CD4-positive, alpha-beta T cell treated with Interleukin-6 for 4 hours (primary cell): Measurements from ENCODE around the gene PSEN1.

Experiments used
- DNase-seq: peaks from one replicate; pipeline ENCODE4 v3.0.0-alpha.2; 2020; ENCODE audit warnings: mixed read lengths

PSEN1 gene

DNA sequence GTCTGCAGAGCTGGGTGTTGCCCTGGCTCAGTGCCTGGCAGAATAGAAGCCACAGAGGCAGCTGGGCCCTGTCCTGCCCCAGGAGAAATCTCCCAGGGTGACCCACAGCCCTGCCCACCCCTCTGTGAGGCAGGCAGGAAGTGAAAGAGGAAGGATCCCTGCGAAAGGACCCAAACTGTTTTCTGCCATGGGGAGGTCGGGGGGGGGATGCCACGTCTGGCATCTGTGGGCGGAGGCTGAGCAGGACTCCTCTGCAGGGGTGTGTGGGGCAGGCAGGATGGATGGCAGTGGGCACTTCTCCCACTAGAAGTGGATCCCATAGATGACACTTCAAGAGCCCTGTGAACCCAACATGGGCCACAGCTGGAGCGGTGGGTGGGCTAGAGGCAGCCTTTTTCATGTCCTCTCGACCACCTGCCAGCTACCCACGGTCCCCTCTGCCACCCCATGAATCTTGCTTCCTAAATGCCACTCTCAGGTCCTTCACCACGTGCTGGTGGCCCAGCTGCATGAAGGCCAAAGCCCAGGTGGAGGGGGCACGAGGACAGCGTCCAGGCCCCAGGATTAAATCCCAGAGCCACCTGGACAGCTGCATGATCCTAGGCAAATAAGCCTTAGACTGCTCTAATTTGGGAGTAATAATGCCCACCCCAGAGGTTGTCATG is 104.6 kb downstream of the PSEN1 start:
- no peak for DNase-seq

DNA sequence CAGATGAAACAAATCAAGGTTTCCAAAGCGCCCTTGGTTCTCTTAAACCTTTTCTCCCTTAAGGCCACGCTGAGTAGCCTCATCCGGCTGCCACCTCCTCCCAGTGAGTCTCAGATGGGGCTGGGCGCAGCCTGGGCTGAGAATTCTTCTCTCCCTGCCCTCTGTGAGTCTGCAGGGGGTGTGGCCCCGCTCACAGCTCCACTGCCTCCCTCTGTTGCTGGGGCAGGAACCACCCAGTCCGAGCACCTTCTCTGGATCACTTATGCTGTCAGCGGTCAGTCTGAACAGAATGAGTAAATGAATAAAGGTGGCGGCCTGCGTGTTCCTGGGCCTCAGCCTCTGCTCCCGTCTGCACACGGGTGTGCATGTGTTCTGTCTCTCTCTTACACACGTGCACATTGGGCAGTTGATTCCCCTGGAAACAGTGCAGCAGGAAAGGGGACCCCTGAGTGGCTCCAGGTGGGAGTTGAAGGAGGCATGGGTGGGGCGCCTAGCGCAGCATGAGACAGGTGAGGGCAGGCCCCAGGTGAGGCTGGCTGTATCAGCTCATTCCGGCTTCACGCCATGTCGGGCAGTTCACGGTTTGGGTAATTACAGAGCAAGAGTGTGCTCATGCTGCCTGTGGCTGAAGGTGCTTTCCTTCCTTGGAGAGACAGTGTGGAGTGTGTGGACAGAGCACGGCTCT is 105.3 kb downstream of the PSEN1 start:
- no peak for DNase-seq

DNA sequence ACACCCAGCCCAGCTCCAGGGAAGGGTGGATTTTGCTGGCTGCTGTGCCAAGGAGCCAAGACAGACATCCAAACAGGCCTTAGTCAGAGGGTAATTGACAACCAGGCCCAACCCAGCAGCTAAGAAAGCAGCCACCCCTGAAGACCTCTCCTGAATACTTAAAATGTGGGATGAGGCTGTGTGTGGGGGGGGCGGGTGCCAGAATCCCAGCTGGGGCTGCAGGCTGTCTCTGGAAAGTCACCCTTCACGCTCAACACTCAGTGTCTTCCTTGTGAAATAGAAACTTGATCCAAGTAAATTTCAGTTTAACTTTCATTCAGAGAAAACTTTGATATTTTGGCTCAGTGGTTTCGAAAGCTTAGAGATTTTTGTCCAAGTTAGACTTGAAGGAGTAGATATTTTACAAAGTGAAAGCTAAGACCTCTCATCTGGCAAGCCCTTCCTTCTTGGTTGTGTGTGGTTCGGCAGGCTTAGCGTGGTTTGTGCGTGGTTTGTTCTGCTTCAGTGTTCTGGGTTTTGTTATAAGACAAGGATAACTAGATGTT is 106.1 kb downstream of the PSEN1 start:
- no peak for DNase-seq

DNA sequence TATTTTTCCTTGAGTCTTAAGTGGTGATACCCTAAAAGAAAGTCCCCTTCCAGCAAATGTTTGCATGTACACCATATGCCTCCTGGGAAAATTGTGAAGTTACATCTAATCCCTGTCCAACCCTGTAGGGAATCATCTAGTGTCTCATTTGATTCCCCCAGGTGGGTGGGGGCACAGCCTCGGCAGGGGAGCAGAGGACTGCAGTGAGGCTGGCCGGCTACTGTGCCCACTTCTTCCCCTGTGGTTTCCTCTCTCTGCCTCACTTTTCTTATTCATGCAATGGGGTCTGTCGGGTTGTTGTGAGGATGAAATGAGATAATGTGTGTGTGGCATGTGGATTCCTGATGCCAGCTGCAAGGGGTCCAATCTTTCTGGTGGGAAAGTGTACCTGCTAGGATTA is 107.0 kb downstream of the PSEN1 start:
- no peak for DNase-seq

DNA sequence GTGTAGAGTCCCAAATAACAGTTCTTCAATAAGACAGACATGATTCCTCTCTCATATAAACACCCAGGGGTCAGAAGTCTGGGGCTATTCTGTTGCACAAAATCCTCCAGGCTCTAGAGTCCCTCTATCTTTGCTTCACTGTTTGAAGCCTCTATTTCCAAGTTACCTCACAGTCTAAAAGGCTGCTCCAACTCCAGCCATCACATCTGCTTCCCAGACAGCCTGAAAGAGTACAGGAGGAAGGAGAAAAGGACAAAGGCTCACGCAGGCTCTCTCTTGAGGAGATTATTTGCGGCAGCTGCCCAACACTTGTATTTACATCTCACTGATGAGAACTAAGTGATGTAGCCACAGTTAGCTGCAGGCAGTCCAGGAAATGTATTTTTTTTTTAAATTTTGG is 107.4 kb downstream of the PSEN1 start:
- no peak for DNase-seq

DNA sequence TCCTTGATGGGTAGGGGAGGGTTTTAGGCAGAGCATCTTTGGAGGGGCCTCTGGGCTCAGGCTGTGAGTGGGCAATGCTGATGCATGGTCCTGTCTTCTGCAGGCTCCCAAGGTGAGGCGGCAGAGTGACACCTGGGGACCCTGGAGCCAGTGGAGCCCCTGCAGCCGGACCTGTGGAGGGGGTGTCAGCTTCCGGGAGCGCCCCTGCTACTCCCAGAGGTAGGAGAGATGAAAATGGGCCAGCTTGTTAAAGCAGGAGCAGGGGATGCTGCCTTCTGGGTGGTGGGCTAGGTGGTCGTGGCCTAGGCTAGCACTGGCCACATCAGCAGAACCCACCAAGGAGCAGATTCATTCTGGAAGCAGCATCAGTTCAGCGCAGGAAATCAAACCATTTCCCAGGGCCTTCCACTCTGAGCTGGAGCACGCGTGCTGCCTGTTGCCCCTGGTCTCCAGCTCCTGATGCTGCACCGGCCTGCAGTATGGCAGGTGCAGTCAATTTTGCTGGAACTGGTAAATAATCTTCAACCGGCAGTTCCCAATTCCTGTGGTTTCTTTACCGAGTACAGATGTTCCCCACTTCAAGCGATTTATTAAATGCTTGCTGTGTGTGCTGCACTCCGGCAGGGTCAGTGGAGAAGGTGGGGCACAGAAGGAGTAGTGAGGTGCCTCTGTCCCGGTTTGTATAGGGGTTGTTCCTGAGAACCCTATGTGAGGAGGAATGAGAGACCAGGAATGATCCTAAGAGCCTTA is 108.4 kb downstream of the PSEN1 start:
- DNase-seq = no peak

DNA sequence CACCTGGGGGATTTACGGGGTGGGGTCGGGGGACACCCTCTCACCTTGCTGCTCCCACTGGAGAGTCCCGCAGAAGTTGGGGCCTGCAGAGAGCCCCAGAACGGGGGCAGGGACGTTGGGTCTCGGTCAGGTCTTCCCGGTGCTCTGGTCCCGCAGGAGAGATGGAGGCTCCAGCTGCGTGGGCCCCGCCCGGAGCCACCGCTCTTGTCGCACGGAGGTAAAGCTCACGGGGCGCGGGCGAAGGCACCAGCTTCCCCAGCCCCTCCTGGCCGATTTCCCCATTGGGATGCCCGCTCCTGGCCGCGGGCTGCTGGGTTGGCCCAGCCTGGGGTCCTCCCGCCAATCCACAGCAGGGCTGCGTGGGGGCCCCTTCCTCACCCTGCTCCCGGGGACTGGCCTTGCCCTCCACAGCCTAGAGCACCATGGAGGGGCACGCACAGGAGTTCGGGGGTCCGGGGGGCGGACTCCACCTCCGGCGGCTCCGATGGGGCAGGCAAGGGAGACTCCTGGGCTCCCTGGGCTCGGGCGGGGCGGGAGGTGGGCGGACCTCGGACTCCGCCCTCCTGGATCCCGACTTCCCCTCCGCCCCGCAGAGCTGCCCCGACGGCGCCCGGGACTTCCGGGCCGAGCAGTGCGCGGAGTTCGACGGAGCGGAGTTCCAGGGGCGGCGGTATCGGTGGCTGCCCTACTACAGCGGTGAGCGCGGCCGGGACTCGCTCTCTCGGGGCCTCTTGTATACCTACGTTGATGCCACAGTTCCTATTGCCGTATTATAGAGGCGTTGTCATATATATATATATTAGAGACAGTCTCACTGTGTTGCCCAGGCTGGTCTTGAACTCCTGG is 109.4 kb downstream of the PSEN1 start:
- DNase-seq = peak; percentile 56

DNA sequence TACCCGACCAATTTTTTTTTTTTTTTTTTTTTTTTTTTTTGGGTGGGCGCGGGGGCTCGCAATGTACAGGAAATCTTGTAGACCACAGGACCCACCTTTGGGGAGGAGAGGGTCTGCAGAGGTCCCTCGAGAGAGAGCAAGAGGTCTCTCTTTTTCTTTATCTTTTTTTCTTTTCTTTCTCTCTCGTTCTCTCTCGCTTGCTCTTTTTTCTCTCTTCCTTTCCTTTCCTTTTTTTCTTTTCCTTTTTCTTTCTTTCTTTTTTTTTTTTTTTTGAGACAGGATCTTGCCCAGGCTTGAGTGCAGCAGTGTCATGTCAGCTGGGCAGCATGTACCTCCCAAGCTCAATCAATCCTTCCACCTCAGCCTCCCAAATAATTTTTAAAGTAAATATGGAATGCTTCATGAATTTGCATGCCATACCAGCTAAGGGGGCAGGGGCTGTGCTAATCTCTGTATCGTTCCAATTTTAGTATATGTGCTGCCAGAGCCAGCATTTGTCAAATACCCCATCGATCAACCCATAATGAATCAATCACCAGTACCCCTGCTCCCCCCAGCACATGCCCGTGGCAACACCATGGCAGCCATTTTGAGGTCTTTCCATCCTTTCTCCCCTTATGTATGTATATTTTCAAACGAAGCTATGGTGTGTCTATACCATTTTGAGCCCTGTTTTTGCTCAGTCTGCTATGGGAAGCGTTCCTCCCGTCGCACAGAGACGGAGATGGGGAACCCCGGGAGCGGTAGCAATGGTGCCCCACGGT is 110.3 kb downstream of the PSEN1 start:
- no peak for DNase-seq

DNA sequence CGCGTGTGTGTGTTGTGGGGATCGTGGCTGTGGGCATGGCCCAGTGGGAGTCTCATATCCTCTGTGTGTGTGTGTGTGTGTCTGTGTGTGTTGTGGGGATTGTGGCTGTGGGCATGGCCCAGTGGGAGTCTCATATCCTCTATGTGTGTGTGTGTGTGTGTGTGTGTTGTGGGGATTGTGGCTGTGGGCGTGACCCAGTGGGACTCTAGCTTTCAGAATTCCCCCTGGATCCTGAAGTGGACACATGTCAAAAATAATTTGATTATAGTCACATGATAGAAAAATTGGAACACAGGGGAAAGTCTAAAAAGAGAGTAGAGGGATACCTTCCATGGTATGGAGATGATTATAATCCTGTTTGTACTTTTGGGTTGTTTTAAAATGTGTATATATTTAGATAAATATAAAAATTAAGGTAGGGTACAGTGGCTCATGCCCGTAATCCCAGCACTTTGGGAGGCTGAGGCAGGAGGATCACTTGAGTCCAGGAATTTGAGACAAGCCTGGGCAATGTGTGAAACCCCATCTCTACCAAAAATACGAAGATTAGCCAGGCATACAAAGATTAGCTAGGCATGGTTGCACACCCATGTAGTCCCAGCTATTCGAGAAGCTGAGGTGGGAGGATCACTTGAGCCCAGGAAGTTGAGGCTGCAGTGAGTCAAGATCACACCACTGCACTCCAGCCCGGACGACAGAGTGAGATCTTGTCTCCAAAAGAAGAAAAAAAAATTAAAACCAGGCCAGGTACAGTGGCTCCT is 112.0 kb downstream of the PSEN1 start:
- DNase-seq = no peak

DNA sequence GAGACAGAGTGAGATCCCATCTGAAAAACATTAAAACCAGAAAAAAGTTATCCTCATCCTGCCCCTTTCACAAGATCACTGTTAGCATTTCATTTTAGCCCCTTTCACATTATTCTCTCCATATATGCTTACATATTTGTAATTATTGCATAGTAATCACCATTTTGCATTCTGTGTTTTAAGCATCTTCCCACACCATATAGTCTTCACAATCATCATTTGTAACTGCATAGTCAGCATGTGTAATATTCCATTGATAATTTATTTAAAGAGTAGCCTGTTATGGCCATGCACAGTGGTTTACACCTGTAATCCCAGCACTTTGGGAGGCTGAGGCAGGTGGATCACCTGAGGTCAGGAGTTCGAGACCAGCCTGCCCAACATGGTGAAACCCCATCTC is 112.8 kb downstream of the PSEN1 start:
- no peak for DNase-seq

DNA sequence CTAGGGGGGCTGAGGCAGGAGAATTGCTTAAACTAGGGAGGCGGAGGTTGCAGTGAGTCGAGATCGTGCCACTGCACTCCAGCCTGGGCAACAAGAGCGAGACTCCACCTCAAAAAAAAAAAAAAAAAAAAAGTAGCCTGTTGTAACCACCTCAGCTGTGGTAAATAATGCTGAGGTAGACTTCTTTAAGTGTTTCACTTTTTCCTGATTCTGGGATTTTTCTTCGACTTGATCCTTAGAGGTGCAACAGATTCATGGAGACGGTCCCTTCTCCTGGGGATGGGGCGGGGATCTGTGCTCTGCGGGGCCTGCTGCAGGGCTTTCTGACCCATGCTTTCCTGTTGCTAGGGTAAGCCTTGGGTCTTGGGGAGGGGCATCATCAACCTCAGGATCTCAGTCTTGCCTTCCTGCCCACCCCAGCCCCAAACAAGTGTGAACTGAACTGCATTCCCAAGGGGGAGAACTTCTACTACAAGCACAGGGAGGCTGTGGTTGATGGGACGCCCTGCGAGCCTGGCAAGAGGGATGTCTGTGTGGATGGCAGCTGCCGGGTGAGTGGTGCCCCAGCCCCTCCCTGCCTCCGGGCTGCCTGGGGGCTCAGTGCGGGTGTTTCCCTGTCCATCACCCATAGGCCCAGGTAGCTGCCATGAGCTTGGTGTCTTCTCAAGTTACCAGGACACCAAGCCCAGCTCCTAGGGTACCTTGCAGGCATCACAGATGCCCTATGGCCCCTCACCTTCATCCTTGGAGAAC is 113.4 kb downstream of the PSEN1 start:
- no peak for DNase-seq

DNA sequence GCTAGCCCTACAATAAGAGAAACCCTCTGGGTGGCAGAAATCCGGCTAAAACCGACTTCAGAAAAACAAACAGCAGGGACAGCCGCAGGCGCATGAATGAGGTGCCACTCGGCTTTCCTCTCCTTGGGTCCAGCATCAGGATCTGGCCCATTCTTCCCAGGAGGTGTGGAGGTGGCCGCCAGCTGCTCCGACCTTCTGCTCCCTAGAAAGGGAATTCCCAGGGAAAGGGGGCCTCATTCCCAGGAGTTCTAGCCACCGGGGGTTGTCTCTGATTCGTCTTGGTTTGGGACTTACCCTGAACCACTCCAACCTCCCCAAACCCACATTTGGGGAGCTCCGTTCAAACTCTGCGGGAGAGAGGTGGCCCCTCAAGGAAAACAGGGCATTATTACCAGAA is 114.0 kb downstream of the PSEN1 start:
- no peak for DNase-seq

DNA sequence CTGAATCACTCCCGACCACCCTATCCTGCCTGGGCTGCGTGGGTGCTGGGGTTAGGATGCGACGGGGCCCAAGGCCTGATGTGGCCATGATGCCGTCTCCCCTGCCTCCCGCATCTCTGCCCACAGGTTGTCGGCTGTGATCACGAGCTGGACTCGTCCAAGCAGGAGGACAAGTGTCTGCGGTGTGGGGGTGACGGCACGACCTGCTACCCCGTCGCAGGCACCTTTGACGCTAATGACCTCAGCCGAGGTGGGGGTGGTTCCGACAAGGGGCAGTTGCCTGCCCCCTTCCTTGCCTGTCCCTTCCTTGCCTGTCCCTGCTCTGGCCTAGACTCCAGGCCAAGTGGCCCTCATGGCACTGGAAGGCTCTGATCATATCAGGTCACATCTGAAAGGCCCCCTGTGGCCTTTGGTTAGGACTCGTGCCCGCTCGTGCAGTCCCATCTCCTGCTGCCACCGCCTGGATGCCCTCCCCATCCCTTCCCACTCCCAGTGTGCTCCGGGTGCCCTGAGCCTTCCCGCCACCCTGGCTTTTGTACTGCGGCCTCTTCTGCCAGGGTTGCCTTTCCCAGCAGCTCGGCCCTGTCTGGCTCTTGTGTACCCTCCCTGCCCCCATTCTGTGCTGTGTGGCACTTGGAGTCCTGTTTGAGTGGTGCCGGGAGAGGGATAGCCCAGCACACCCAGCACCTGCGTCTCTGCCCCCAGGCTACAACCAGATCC is 114.6 kb downstream of the PSEN1 start:
- DNase-seq = no peak

DNA sequence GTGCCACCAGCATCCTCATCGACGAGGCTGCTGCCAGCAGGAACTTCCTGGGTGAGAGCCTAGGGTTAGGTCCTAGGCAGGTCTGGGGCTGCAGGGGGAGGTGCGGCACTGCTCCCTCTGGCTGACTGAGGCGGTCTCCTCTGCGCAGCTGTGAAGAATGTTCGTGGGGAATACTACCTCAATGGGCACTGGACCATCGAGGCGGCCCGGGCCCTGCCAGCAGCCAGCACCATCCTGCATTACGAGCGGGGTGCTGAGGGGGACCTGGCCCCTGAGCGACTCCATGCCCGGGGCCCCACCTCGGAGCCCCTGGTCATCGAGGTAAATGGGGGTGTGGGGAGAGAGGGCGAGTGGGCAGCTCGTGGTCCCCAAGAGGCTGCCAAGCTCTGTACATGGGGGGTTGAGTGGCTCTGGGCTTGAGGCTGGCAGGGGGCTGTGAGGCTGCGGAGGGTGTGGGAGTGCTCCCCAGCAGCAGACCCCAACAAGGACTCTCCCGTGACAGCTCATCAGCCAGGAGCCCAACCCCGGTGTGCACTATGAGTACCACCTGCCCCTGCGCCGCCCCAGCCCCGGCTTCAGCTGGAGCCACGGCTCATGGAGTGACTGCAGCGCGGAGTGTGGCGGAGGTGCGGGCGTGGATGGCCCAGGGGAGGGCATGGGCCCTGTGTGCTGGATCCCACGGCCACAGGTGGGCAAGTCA is 115.4 kb downstream of the PSEN1 start:
- DNase-seq = no peak

DNA sequence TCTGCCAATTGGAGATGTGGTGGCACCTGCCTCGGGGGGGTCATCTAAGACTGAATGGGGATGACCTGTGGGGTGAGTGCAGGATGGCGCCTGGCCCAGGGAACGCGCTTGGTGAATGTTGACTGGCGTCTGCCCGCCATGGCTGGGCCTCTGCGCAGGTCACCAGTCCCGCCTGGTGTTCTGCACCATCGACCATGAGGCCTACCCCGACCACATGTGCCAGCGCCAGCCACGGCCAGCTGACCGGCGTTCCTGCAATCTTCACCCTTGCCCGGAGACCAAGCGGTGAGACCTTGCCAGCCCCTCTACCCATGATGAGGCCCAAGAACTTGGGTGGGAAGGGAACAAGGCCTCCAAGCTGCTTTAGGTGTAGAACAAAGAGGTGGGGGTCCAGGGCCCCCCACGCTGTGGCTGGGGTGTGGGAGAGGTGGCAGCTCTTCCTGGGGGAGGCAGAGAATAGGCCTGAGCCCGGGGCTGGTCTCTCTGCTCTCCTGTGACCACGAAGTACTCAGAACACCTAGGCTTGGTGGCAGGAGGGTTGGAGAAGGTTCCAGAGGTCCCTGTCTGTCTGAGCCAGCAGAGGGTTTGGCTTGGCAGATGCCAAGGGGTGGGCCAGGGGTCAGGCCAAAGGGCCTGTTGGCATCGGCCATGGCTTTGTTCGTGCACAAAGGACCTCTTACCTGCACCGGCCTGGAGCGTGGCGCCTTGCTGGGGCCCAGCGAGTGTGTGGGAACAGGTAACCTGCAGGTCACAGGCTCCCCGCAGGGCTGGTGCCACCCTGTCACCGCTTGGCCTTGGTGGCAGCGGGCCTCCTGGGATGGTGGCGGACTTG is 116.4 kb downstream of the PSEN1 start:
- DNase-seq = no peak

DNA sequence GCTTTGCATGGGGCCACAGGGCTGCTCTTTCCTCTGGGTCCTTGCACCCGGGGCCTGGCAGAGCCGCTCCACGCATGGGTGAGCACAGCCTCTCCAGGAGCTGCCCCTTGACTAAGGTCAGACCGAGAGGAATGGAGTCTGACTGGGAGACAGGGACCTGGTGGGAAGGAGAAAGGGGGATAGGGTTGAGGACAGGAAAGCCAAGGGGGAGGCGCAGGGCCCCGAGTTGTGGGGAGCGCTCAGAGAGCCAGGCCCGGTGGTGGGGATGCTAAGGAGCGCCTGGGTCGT is 117.0 kb downstream of the PSEN1 start:
- no peak for DNase-seq

DNA sequence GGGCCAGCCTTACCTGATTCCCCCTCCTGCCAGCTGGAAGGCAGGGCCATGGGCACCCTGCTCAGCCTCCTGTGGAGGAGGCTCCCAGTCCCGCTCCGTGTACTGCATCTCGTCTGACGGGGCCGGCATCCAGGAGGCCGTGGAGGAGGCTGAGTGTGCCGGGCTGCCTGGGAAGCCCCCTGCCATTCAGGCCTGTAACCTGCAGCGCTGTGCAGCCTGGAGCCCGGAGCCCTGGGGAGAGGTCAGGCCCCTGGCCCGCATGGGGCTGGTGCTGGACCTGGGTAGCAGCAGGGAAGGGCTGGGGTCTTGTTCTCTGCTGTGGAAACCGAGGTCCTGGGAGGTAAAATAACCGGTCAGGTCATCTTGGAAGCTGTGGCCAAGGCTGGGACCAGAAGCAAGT is 117.4 kb downstream of the PSEN1 start:
- DNase-seq = no peak

DNA sequence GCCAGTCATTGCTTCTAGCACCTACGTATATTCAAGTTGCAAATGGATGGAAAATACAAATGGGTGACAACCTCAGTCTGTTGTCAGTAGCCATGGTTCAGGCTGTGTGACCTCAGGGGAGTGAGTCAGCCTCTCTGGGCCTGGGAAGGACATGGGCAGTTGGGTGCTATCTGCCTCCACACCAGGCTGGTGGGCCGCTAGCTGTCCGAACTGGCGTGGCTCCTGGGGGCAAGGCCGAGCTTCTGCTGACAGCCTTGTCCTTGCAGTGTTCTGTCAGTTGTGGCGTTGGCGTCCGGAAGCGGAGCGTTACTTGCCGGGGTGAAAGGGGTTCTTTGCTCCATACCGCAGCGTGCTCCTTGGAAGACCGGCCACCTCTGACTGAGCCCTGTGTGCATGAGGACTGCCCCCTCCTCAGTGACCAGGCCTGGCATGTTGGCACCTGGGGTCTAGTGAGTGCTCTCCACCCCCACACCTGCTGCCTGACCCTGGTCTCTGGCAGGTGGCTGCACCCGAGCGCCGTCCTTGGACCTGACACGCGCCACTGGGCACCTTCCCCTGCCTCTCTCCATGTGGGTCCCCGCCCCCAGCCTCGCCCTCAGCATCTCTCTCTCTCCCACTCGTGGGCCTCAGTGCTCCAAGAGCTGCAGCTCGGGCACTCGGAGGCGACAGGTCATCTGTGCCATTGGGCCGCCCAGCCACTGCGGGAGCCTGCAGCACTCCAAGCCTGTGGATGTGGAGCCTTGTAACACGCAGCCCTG is 118.1 kb downstream of the PSEN1 start:
- no peak for DNase-seq
